GM10266 (cell line): ENCODE measurements around the gene RET.

ENCODE experiments used
- DNase-seq: peaks from one replicate; pipeline ENCODE4 v3.0.0; 2012; ENCODE audit errors: extremely low spot score
- CTCF ChIP-seq: IDR thresholded peaks from 2 replicates; pipeline ENCODE4 v1.5.1; 2012; ENCODE audit warnings: mild to moderate bottlenecking, low read depth; ENCODE audit not compliant: control insufficient read depth, insufficient read depth; ENCODE audit errors: missing control alignments

RET gene

DNA sequence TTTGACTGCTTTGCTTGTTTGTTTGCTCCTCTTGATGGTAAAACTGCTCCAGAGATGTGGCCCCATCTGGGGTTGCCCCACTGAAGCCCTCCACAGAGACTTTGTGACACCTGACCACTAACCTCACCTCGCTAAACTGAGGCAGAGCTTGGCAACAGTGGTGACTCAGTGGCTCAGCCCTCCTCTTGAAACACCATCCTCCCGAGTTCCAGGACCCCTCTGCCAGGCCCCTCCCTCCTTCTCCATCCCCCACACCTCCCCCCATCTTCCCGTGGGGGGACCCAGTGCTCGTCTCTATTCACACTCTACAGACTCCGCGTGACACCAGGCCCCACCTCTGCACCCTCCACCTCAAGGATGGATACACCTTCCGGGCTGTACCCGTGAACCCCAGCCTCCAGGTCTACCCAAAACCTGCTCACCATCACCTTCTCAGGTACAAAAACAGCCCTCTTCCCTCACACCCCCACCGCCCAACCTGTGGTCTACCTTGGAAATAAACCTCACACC is 19.0 kb upstream of the RET start:
- no peak for DNase-seq
- TF ChIP-seq CTCF, result no peak

DNA sequence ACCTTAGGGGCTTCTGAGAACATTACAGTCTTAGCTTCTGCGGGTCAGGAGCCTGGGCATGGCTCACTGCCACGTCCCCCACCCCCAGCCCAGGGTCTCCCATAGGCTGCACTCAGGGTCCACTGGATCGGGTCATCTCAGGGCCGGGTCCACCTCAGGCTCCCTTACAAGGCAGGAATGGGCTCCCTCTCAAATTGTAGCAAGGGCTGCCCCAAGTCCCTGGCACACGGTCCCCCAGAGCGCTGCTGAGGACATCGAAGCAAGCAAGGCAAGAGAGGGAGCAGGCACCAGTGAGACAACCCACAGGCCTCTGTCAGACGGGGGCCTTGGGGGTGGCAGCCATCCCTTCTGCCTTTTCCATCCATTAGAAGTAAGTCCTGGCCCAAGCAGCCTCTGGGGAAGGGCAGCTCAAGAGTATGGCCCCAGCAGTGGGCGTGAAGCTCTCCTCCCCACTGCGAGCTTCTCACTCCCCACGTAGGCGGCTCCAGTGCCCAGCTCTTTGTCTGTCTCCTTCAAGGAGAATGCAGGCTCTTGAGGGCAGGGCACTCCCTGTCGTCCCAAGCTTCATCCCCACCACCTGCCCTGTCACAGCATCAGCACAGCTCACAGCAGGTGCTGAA is 18.0 kb upstream of the RET start:
- no peak for DNase-seq
- TF ChIP-seq CTCF, result no peak

DNA sequence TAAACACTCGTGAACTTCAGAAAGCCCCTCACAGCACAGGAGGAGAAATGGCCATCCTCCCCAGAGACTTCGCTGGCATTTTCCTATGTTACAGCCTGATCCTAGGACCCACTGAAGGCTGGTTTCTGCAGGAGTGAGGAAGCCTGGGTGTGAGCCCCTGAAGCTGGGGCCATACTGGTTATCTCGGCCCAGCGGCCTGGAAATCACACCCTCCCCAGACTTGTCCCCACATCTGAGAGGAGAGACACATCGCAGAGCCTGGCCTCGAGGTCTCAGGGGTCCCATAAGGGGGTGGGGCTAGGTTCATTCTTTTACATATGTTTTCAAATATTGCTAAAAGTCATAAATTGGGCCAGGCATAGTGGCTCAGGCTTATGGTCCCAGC is 17.5 kb upstream of the RET start:
- no peak for DNase-seq
- no peak for TF ChIP-seq CTCF

DNA sequence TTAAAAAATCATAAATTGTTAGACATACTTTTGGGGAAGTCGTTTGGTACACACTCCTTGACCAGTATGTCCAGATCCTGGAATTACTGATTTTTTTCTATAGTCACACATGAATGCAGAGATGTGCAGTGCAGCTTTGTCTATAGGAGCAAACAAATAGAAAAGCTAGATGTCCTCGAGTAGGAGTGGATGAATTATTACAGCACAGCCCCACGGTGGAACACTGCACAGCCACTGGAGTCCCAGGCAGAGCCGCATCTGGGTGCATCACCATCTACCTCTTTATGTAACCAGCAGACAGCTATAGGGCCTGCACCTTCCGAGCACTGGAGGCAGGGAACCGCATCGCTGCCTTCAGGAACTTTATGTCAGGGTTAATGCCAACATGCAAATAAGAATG is 17.0 kb upstream of the RET start:
- no peak for TF ChIP-seq CTCF
- DNase-seq, result no peak

DNA sequence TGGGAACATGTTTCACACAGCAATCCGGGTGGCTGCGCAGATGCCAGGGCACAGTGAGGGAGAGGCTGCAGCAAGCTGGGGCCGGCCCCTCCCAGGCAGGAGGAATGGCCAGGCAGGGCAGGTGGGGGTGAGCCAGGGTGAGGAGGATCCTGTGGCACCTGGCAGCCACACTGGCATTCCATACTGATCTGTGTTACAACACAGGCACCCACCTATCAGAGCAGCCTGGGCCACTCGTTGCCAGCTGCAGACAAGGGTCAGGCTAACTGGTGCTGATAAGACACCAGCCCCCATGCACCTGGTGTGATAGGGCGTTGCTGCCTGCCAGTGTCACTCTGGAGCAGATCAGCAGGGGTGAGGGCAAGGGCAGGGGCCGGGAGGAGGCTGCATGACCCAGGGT is 16.6 kb upstream of the RET start:
- TF ChIP-seq CTCF, result no peak
- DNase-seq, result no peak

GRCh38 chr10:43061331-43061730 is 15.5 kb upstream of the RET start:
- no peak for DNase-seq
- no peak for TF ChIP-seq CTCF

DNA sequence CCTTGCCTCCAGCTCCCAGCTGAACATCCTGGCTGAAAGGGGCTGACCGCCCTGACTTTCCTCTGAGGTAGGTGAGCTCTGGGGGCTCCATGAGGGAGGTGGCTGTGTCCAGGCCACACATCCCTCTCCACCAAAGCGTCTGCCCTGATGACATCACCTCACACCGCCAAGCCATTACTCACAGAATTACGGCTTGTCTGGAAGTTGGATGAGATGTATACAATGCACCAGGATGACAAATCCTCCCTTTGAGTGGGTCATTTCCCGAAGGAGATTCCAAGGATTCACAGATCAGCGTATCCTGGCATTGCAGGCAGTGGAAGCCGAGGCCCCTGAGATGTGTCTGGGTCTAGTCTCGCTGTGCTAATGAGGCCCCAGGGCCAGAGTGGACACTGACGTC is 15.1 kb upstream of the RET start:
- no peak for DNase-seq
- TF ChIP-seq CTCF, result no peak
